ENCODE data around the gene ACTR3.

ACTR3 gene

GRCh38 chr2:113963965-113964364 lies 74.1 kb downstream of the ACTR3 start:
- no peaks in the 10 kb centered on the region for H3K79me2 ChIP-seq (ENCODE audit: insufficient read depth, low read depth)
- no peak overlapping the region for H3K27ac ChIP-seq
- H3K4me1 ChIP-seq (ENCODE audit: low read depth, poor library complexity, severe bottlenecking) = no peaks in the 10 kb centered on the region
- no peaks in the 10 kb centered on the region for H3K36me3 ChIP-seq (ENCODE audit: insufficient read depth)
- no peak for TF ChIP-seq CTCF (conservative IDR thresholded peaks at IDR 0.05; ENCODE audit: low read depth, low read length)
- H2AFZ ChIP-seq (ENCODE audit: low read depth) = no peak overlapping the region
- no peak overlapping the region for H3K4me3 ChIP-seq (IDR thresholded peaks at IDR 0.05; ENCODE audit: insufficient read depth, low read depth, low read length)
- H4K20me1 ChIP-seq (ENCODE audit: insufficient read depth) = no peaks in the 10 kb centered on the region
- no peaks in the 10 kb centered on the region for H3K27me3 ChIP-seq (ENCODE audit: insufficient read depth, low read depth)
- no peak overlapping the region for H3K9ac ChIP-seq
- no peak overlapping the region for H3K4me2 ChIP-seq

DNA sequence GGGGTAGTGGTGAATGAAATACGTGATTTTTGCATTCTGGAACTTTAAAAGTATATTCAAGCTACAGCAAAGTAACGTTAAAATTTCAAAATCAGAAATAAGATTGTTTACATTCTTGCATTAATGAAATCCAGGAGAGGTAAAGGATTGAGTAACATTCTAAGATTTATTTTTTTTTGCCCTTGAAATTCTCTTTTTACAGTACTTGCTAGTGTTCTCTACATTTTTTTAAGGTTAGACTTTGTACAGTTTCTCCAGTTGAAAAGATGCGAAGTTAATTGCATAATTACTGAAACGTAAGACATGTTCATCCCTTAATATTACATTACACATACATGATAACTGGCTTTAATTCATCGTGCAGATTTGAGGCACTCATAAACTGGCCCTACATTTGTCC lies 74.5 kb downstream of the ACTR3 start:
- Histone ChIP-seq H3K4me3 (IDR thresholded peaks at IDR 0.05; ENCODE audit: insufficient read depth, low read depth, low read length) (no peak overlapping the region), H3K4me2 (no peak overlapping the region), H2AFZ (ENCODE audit: low read depth) (no peak overlapping the region), H3K27ac (no peak overlapping the region), H3K9ac (no peak overlapping the region), H3K79me2 (ENCODE audit: insufficient read depth, low read depth) (no peaks in the 10 kb centered on the region), H3K4me1 (ENCODE audit: low read depth, poor library complexity, severe bottlenecking) (no peaks in the 10 kb centered on the region), H3K27me3 (ENCODE audit: insufficient read depth, low read depth) (no peaks in the 10 kb centered on the region), H3K36me3 (ENCODE audit: insufficient read depth) (no peaks in the 10 kb centered on the region), H4K20me1 (ENCODE audit: insufficient read depth) (no peaks in the 10 kb centered on the region)
- TF ChIP-seq CTCF (conservative IDR thresholded peaks at IDR 0.05; ENCODE audit: low read depth, low read length) = no peak

DNA sequence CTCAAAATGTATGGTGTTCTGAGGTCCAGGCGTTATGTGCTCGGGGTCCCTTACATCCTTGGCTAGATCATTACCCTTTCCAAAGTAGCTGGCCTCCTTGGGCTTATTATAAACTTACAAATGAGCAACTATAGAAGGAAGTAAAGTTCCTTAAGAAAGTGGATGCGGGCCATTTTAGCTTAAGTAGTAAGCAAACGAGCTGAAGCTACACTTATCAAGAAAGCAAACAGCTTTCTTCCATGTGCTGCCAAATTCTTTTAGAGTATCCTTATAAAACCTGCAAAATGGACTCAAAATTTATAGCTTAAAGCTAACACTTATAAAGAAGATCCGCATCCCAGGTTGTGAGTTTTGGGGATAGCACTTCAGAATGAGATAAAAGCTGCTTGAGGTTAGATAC lies 75.3 kb downstream of the ACTR3 start:
- H3K27ac ChIP-seq = no peak overlapping the region
- H3K27me3 ChIP-seq (ENCODE audit: insufficient read depth, low read depth) = no peaks in the 10 kb centered on the region
- no peak overlapping the region for H3K4me3 ChIP-seq (IDR thresholded peaks at IDR 0.05; ENCODE audit: insufficient read depth, low read depth, low read length)
- no peaks in the 10 kb centered on the region for H4K20me1 ChIP-seq (ENCODE audit: insufficient read depth)
- no peak overlapping the region for H3K4me2 ChIP-seq
- H3K79me2 ChIP-seq (ENCODE audit: insufficient read depth, low read depth) = no peaks in the 10 kb centered on the region
- H3K9ac ChIP-seq = no peak overlapping the region
- H3K4me1 ChIP-seq (ENCODE audit: low read depth, poor library complexity, severe bottlenecking) = no peaks in the 10 kb centered on the region
- H2AFZ ChIP-seq (ENCODE audit: low read depth) = no peak overlapping the region
- H3K36me3 ChIP-seq (ENCODE audit: insufficient read depth) = no peaks in the 10 kb centered on the region
- no peak for TF ChIP-seq CTCF (conservative IDR thresholded peaks at IDR 0.05; ENCODE audit: low read depth, low read length)

GRCh38 chr2:113965644-113966043 lies 75.8 kb downstream of the ACTR3 start:
- no peaks in the 10 kb centered on the region for H3K36me3 ChIP-seq (ENCODE audit: insufficient read depth)
- H4K20me1 ChIP-seq (ENCODE audit: insufficient read depth) = no peaks in the 10 kb centered on the region
- H3K4me3 ChIP-seq (IDR thresholded peaks at IDR 0.05; ENCODE audit: insufficient read depth, low read depth, low read length) = no peak overlapping the region
- no peak overlapping the region for H3K9ac ChIP-seq
- H3K79me2 ChIP-seq (ENCODE audit: insufficient read depth, low read depth) = no peaks in the 10 kb centered on the region
- no peak overlapping the region for H3K4me2 ChIP-seq
- no peak overlapping the region for H3K27ac ChIP-seq
- H3K27me3 ChIP-seq (ENCODE audit: insufficient read depth, low read depth) = no peaks in the 10 kb centered on the region
- H3K4me1 ChIP-seq (ENCODE audit: low read depth, poor library complexity, severe bottlenecking) = no peaks in the 10 kb centered on the region
- peak; percentile 38 for TF ChIP-seq CTCF (conservative IDR thresholded peaks at IDR 0.05; ENCODE audit: low read depth, low read length)
- H2AFZ ChIP-seq (ENCODE audit: low read depth) = no peak overlapping the region

DNA sequence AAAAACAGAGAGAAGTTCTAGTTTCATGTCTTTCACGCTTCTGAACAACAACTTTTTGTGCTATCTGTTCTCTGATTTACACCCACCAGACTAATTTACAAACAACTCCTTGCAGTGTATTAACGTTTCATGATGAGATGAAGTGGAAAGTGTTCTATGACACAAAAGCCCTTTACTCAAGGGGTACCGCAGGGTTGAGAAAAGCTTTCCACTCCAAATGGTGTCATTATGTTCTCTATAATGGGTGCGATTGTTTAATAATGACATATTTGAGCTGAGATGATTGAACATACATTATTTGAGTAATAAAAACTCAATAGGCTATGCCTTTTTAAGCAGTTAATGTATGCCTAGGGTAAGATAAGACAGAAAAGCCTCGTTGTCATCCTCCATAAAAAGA lies 76.3 kb downstream of the ACTR3 start:
- Histone ChIP-seq H2AFZ (ENCODE audit: low read depth) (no peak overlapping the region), H3K4me2 (no peak overlapping the region), H3K4me1 (ENCODE audit: low read depth, poor library complexity, severe bottlenecking) (no peaks in the 10 kb centered on the region), H3K79me2 (ENCODE audit: insufficient read depth, low read depth) (no peaks in the 10 kb centered on the region), H3K4me3 (IDR thresholded peaks at IDR 0.05; ENCODE audit: insufficient read depth, low read depth, low read length) (no peak overlapping the region), H3K9ac (no peak overlapping the region), H3K27ac (no peak overlapping the region), H4K20me1 (ENCODE audit: insufficient read depth) (no peaks in the 10 kb centered on the region), H3K36me3 (ENCODE audit: insufficient read depth) (no peaks in the 10 kb centered on the region), H3K27me3 (ENCODE audit: insufficient read depth, low read depth) (no peaks in the 10 kb centered on the region)
- no peak for TF ChIP-seq CTCF (conservative IDR thresholded peaks at IDR 0.05; ENCODE audit: low read depth, low read length)

Measured in KMS-11 (cell line).